HG02870 (cell line): ENCODE results near the gene ITIH1.
"Not testable (repeated sequence)": the region's sequence is repeated elsewhere in the genome, so short reads cannot be mapped to it uniquely, and the experiment has no call there.

ENCODE experiments used
- ATAC-seq: cut with Tn5 transposase; IDR thresholded peaks from one replicate; pipeline ENCODE4 v1.9.1; 2021; ENCODE audit warnings: mild to moderate bottlenecking, moderate library complexity; ENCODE audit not compliant: unreplicated experiment

ITIH1 gene

GRCh38 chr3:52777127-52777958, at the start of gene ITIH1:
TSS of gene ITIH1 (plus strand) at chr3:52777599. CDS start at chr3:52777616, 17 bp downstream.
- ATAC-seq, result no peak

- not testable (repeated sequence) for ATAC-seq
Measured at GRCh38 chr3:52728753-52729152, 48.6 kb upstream of the ITIH1 start.

- no peak for ATAC-seq
Measured at GRCh38 chr3:52730681-52731080, 46.7 kb upstream of the ITIH1 start.

GRCh38 chr3:52731590-52731989, 45.8 kb upstream of the ITIH1 start:
- no peak for ATAC-seq

GRCh38 chr3:52733256-52733891, 44.0 kb upstream of the ITIH1 start:
- ATAC-seq, result no peak

GRCh38 chr3:52739730-52740129, 37.7 kb upstream of the ITIH1 start:
- ATAC-seq, result no peak

GRCh38 chr3:52742418-52743041, 34.9 kb upstream of the ITIH1 start:
- ATAC-seq, result no peak

- no peak for ATAC-seq
Measured at GRCh38 chr3:52743152-52743551, 34.2 kb upstream of the ITIH1 start.

- no peak for ATAC-seq
Measured at GRCh38 chr3:52743721-52744120, 33.7 kb upstream of the ITIH1 start.

- no peak for ATAC-seq
Measured at GRCh38 chr3:52752045-52752660, 25.2 kb upstream of the ITIH1 start.

- no peak for ATAC-seq
Measured at GRCh38 chr3:52754373-52754772, 23.0 kb upstream of the ITIH1 start.

GRCh38 chr3:52756141-52756540, 21.3 kb upstream of the ITIH1 start:
- ATAC-seq, result no peak

- no peak for ATAC-seq
Measured at GRCh38 chr3:52763466-52763865, 13.9 kb upstream of the ITIH1 start.

GRCh38 chr3:52769786-52770455, 7.5 kb upstream of the ITIH1 start:
- no peak for ATAC-seq

- ATAC-seq, result peak; percentile 90
Measured at GRCh38 chr3:52770496-52771333, 6.7 kb upstream of the ITIH1 start, which contains the start of gene NEK4. TSS of gene NEK4 (minus strand) at chr3:52770940. CDS start at chr3:52770746, 194 bp downstream.

GRCh38 chr3:52771334-52771681, 6.1 kb upstream of the ITIH1 start:
- ATAC-seq, result no peak

GRCh38 chr3:52771702-52772101, 5.7 kb upstream of the ITIH1 start:
- ATAC-seq, result no peak

GRCh38 chr3:52773361-52774065, 3.9 kb upstream of the ITIH1 start:
- ATAC-seq, result no peak

GRCh38 chr3:52774066-52774713, 3.2 kb upstream of the ITIH1 start:
- ATAC-seq, result no peak
